Measurements from ENCODE around the gene MTMR12. TPM values are rescaled to one million over a fixed set of nuclear protein-coding genes. Genes with fewer than 3 reads are reported as not detected.

Gene MTMR12
- total RNA-seq (2014; rRNA removed; shearing (Covaris generic)) (32.5 and 33.6 TPM in 2 replicates), total RNA-seq (2022) (71.7 and 71.9 TPM in 2 replicates), Bru-seq, nascent RNA (percentile 91 among the genes with signal in this experiment), BruChase-seq, experiment 1, labeled RNA remaining after a 6-hour chase (percentile 89 among the genes with signal in this experiment), BruChase-seq, experiment 2, labeled RNA remaining after a 2-hour chase (percentile 89 among the genes with signal in this experiment)
- long read RNA-seq, full-length matches to known transcripts, result 66 of 128 reads
- long read RNA-seq, partial matches to known transcripts, result 7 of 128 reads
- long read RNA-seq, other reads (novel, unspliced or antisense), result 55 of 128 reads

DNA sequence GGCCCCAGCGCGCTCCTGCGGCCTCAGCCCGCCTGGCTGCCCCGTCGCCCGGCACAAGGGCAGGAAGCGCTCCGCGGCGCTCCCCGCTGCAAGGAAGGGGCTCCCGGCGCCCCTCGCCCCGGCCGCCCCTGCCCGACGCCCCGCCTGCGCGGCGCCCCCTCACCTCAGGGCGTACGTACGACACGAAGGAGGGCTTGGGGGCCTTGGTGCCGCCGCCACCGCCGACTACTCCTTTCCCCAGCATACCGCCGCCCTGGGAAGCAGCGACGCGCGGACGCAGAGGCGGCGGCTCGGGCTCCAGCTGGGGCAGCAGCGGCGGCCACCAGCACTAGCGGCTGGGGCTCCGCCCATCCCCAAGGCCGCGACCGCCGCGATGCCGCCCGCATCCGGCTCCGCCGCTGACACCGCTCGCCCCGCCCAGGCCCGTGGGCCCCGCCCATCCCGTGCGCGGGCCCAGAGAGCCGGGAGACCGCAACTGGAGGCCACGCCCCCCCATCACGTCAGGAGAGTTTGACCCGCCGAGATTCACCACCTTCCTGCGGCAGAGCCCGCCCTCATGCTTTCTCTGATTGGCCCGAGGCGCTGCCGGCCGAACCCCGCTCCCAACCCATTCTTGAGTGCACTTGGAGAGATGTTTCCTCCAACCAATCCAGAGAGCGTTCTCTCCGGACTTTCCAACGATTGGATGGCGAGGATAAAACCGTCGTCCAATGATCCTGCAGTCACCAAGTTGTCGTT is at the start of gene MTMR12:
MTMR12 (minus strand) TSS at position 345 of the 738 bp plus-strand sequence; CDS start at position 244, 101 bp downstream.
- intact Hi-C loops (cut with micrococcal nuclease; ENCODE audit: unreplicated experiment), result loop anchor here (1.0 to 10.0 kb wide), 6 partner anchors 36 to 318 kb away; partner anchors contain the start of gene SUB1
- no TSS peak for BruUV-seq (replicated peaks)
- H3K9me3 ChIP-seq (ENCODE audit: low read length), result no peaks in the 10 kb centered on the region
- H4K20me1 ChIP-seq (ENCODE audit: insufficient read depth, low read length), result peaks cover 19% of the 10 kb centered on the region; the same call in 1 of the 2 replicates
- DNase-seq (ENCODE audit: low spot score), result peak; percentile 99
- H3K4me3 ChIP-seq (ENCODE audit: low read depth, low read length, poor library complexity, severe bottlenecking), result peak within 1 kb of the TSS; percentile 90
- POLR2A ChIA-PET, result interaction anchor here (1.1 kb wide), 1 partner anchor 102 kb away, joined by 4 read pairs; no protein-coding TSS in a partner anchor
- no peak for TF ChIP-seq EZH2phosphoT487 (IDR thresholded peaks at IDR 0.05; ENCODE audit: borderline replicate concordance, low read depth, low read length)
- TF ChIP-seq CTCF (conservative IDR thresholded peaks at IDR 0.05; ENCODE audit: low read length), result 0 out of 2 replicates have a peak, but pooled peaks have one; percentile 15
- CTCF ChIA-PET (ENCODE audit: unreplicated experiment), result no interaction called here
- peaks cover 38% of the 10 kb centered on the region for H3K4me1 ChIP-seq (ENCODE audit: insufficient read depth, low read length, poor library complexity, severe bottlenecking)
- no peaks in the 10 kb centered on the region for H3K9me2 ChIP-seq (ENCODE audit: insufficient read depth, low read length)
- peaks cover 47% of the 10 kb centered on the region for H3K79me2 ChIP-seq (ENCODE audit: insufficient read depth, low read depth, low read length)
- peak within 1 kb of the TSS; percentile 75 for H3K4me2 ChIP-seq (ENCODE audit: low read length)
- peak within 1 kb of the TSS; percentile 85 for H3K27ac ChIP-seq (ENCODE audit: low read depth, low read length, poor library complexity, severe bottlenecking)
- H3K36me3 ChIP-seq (ENCODE audit: insufficient read depth, low read length), result peaks cover 34% of the 10 kb centered on the region
- H2AFZ ChIP-seq (ENCODE audit: low read length), result peak within 1 kb of the TSS; percentile 68; the same call in 1 of the 2 replicates

- Histone ChIP-seq H3K4me3 (ENCODE audit: low read depth, low read length, poor library complexity, severe bottlenecking) (no peak overlapping the region), H3K36me3 (ENCODE audit: insufficient read depth, low read length) (peaks cover 79% of the 10 kb centered on the region), H3K9me3 (ENCODE audit: low read length) (no peaks in the 10 kb centered on the region), H2AFZ (ENCODE audit: low read length) (no peak overlapping the region), H3K27ac (ENCODE audit: low read depth, low read length, poor library complexity, severe bottlenecking) (no peak overlapping the region), H3K9me2 (ENCODE audit: insufficient read depth, low read length) (no peaks in the 10 kb centered on the region), H4K20me1 (ENCODE audit: insufficient read depth, low read length) (no peaks in the 10 kb centered on the region), H3K79me2 (ENCODE audit: insufficient read depth, low read depth, low read length) (no peaks in the 10 kb centered on the region), H3K4me1 (ENCODE audit: insufficient read depth, low read length, poor library complexity, severe bottlenecking) (no peaks in the 10 kb centered on the region), H3K4me2 (ENCODE audit: low read length) (no peak overlapping the region)
- ChIA-PET CTCF (ENCODE audit: unreplicated experiment) (no interaction called here), POLR2A (interaction anchor here (0.5 to 1.0 kb wide), 3 partner anchors 17 to 91 kb away, joined by 3 to 7 read pairs (median 3); no protein-coding TSS in a partner anchor)
- TF ChIP-seq EZH2phosphoT487 (IDR thresholded peaks at IDR 0.05; ENCODE audit: borderline replicate concordance, low read depth, low read length) (no peak), CTCF (conservative IDR thresholded peaks at IDR 0.05; ENCODE audit: low read length) (no peak)
- no TSS peak for BruUV-seq (replicated peaks)
- DNase-seq (ENCODE audit: low spot score), result no peak
- intact Hi-C loops (cut with micrococcal nuclease; ENCODE audit: unreplicated experiment), result no loop called here
Observed at GRCh38 chr5:32362527-32362926, 49.8 kb upstream of the MTMR12 start.
